Activated T-helper 1 cell treated with Interleukin-2 at 50 U/mL for 16 hours (primary cell): ENCODE measurements around the gene PRAMEF18.
"Not testable (repeated sequence)": the region's sequence is repeated elsewhere in the genome, so short reads cannot be mapped to it uniquely, and the experiment has no call there.

Experiments used
- DNase-seq: peaks from one replicate; pipeline ENCODE4 v3.0.0-alpha.2; 2020; ENCODE audit warnings: low read depth

PRAMEF18 gene, protein sequence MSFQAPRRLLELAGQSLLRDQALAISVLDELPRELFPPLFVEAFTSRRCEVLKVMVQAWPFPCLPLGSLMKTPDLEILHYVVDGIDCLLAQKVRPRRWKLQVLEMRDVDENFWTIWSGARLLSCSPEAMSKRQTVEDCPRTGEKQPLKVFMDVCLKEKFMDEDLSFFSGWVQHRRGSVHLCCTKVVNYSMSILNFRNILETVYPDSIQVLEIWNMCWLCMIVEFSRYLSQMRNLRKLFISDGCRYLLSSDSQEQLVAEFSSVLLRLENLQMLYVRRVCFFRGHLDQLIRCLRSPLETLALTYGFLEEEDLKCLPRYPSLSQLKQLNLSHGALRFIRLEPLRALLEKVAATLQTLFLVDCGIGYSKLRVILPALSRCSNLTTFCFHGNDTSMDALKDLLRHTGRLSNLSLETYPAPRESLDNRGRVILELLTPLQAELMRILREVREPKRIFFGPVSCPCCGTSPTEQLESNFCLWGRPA

DNA sequence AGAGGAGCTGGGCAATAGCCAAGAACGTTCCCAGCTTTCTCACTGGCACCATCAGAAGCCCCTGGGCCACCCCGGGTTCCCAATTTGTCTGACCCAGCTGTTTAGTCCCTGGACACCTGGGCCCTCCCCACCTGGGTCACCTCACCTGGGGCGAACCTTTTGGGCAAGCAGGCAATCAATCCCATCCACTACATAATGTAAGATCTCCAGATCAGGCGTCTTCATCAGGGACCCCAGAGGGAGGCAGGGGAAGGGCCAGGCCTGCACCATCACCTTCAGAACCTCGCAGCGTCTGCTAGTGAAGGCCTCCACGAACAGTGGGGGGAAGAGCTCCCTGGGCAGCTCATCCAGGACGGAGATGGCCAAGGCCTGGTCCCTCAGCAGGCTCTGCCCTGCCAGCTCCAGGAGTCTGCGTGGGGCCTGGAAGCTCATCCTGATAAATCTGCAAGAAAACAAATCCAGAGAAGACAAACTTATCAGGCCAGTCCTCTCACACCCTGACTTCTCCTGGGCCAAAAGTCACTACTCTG, at the start of gene PRAMEF18:
TSS of gene PRAMEF18 (minus strand) at position 480 of the 530 bp plus-strand sequence. CDS start at position 432, 48 bp downstream.
- not testable (repeated sequence) for DNase-seq

GRCh38 chr1:13265124-13265523, 39.2 kb upstream of the PRAMEF18 start:
- not testable (repeated sequence) for DNase-seq

DNA sequence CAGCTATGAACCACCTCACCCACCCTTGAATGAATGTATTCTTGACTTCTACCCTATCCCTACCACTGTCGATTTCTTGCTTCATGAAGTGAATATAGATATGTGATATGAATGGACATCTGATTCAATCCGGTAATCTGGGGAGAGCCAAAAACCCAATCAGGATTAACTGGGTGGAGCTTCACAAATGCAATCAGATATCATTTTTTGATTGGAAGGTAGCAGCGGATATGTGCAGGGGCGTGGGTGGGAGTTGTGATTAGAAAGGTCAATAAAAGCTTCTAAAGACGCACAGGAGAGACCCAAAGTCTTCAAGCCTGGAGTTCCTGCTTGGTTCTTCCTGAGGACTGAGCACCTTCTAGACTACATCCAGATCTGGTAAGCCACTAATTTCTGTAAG, 27.9 kb upstream of the PRAMEF18 start, which contains the start of gene PRAMEF5:
TSS of gene PRAMEF5 (plus strand) at position 301 of the 400 bp plus-strand sequence. CDS start 5,071 bp downstream, outside the sequence.
- DNase-seq = not testable (repeated sequence)

DNA sequence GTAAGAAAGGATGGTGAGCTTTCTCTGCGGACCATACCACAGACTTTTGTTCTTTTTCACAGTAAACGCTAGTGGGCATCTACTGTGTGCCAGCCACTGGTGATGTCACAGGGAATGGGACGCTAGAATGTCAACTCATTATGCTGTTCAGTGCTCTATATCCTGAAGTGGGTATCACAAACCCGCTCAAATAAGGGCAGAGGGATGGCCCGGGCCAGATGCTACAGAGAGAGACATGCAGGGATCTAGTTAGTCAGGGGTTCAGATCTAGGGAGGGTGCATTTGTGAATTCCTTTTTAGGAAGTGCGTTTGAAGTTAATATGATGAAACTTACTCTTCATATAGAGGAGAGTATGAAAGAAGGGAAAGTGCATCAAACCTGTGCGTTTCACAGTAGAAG, 21.2 kb upstream of the PRAMEF18 start:
- DNase-seq = not testable (repeated sequence)

- DNase-seq = not testable (repeated sequence)
These were observed 20.6 kb upstream of the PRAMEF18 start for GRCh38 chr1:13246554-13246871.

- not testable (repeated sequence) for DNase-seq
These were observed 20.0 kb upstream of the PRAMEF18 start for GRCh38 chr1:13245841-13246553.

GRCh38 chr1:13243536-13244263, 17.7 kb upstream of the PRAMEF18 start:
- not testable (repeated sequence) for DNase-seq

DNA sequence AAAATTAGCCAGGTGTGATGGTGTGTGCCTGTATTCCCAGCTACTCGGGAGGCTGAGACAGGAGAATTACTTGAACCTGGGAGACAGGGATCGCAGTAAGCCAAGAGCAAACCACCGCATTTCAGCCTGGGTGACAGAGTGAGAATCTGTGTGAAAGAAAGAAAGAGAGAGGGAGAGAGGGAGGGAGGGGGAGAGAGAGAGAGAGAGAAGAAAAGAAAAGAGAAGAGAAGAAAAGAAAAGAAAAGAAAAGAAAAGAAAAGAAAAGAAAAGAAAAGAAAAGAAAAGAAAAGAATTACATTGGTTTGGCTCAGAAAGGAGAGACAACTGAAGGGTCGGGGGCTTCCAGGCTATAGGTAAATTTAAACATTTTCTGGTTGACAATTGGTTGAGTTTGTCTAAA, 13.7 kb upstream of the PRAMEF18 start:
- not testable (repeated sequence) for DNase-seq

- DNase-seq = not testable (repeated sequence)
These were observed 11.6 kb upstream of the PRAMEF18 start for GRCh38 chr1:13237572-13237971.

DNA sequence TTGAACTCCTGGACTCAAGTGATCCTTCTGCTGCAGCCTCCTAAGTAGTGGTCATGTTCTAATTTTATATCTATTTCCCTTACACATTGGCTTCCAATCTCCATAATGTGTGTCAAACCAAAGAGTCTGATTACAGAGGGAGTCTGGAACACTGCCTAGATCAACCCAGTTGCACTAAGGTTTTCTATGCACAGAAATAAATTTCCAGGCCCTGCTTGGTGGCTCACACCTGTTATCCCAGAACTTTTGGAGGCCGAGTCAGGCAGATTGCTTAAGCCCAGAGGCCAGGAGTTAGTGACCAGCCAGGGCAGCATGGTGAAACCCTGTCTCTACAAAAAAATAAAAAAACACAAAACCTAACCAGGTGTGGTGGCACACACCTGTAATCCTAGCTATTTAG, 8.1 kb upstream of the PRAMEF18 start:
- not testable (repeated sequence) for DNase-seq

GRCh38 chr1:13232056-13232455, 6.1 kb upstream of the PRAMEF18 start:
- DNase-seq = not testable (repeated sequence)

DNA sequence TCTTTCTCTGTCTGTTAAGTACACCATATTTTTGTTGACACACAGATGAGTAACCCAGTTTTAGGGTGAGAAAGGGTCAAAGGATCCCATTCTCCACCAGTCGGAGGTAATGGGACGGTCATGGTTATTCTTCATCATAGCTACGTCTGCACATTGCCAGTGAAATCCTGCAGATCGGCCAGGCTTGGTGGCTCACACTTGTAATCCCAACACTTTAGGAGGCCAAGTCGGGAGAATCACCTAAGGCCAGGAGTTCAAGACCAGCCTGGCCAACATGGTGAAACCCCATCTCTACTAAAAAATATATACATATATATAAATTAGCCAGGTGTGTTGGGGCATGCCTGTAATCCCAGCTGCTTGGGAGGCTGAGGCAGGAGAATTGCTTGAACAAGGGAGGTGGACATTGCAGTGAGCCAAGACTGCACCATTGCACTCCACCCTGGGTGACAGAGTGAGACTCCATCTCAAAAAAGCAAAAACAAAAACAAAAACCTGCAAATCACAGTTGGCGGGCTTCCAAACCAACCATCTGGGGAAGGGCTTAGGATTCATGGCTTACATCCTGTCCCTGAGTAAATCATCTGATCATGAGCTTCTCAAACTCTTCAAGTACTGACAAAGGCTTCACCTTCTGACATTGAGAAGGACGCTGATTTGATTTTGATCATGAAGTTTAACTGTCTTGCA, 5.3 kb upstream of the PRAMEF18 start:
- DNase-seq = not testable (repeated sequence)

DNA sequence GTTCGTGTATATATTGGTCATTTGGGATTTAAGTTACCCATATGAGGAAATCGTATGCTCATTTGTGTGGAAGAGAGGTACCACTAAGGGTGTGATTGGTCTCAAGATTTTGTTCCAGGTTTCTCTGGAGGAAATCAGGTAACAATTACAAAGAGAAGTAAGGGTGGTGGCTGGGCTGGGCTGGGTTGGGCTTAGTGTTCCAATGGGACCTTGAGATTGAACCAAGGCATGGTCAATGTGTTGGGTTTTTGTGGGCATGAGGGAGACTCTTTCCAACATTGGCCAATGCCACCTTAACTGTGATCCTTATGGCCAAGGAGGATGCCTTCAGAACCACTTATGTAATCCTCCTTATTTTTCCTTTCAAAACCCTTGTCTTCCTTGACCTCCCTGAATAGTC, 4.6 kb upstream of the PRAMEF18 start:
- not testable (repeated sequence) for DNase-seq

GRCh38 chr1:13230096-13230495, 4.1 kb upstream of the PRAMEF18 start:
- not testable (repeated sequence) for DNase-seq

DNA sequence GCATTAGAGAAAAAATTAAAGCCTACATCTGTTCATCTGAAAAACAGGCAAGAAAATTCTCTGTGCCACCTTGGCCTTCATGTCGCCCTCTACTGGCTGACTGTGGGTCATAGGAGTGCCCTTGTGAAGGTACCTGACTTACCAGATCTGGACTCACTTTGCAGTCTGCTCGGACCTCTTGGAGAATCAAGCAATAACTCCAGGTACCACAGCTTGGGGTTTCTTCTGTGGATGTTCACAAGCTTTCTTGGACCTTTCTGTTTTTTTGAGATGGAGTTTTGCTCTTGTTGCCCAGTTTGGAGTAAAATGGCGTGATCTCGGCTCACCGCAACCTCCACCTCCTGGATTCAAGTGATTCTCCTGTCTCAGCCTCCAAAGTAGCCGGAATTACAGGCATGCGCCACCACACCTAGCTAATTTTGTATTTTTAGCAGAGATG, 2.4 kb upstream of the PRAMEF18 start:
- no peak for DNase-seq

- not testable (repeated sequence) for DNase-seq
These were observed 1.5 kb upstream of the PRAMEF18 start for GRCh38 chr1:13227271-13228055.

GRCh38 chr1:13224480-13225060, 1.4 kb downstream of the PRAMEF18 start:
- no peak for DNase-seq

DNA sequence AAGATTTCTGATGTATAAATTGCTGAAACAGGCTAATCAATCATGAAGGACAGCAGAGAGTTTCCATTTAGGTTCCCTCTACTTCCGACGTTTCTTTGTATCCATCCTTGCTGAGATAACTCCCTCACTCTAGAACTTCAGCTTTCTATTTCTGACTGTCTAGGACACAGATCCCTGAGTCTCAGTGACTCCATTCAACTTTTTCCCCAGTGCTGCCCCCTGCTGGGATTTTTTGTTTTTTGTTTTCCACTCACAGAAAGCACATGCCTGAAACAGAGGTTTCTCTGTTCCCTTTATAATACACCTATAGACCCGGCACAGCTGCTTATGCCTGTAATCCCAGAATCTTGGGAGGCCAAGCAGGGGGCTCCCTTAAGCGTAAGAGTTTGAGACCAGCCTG, 3.2 kb downstream of the PRAMEF18 start:
- not testable (repeated sequence) for DNase-seq

DNA sequence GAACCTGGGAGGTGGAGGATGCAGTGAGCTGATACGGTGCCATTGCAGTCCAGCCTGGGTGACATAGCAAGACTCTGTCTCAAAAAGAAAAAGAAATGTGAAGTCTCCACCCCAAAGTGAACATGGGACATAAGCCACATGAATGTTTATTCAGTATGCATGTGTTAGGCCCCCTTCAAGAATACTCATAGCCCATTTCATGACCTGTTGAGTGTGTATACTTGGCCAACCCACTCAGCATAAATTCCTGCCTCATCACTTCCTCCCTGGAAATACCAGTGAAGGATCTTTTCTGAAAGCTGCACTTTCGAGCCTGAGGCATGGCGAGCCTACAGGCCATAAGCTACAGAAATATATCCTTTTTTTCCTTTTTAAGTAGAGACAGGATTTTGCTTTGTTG, 6.8 kb downstream of the PRAMEF18 start:
- not testable (repeated sequence) for DNase-seq

GRCh38 chr1:13216619-13217018, 9.3 kb downstream of the PRAMEF18 start:
- DNase-seq = not testable (repeated sequence)
